GM12891 (cell line): Measurements from ENCODE around the gene NRSN1.
A peak's percentile ranks its signal among the peaks of the same experiment; 100 is the strongest.

Experiments used
- DNase-seq: peaks from one replicate; pipeline ENCODE4 v3.0.0; 2011; ENCODE audit warnings: low spot score; ENCODE audit not compliant: insufficient read length
- FAIRE-seq: peaks from 2 replicates; lab custom pipeline; 2011; peaks lifted over from hg19 to GRCh38; lab: Jason Lieb, UNC
- PAX5 ChIP-seq: IDR thresholded peaks from 2 replicates; pipeline ENCODE4 v1.6.1; 2011; ENCODE audit warnings: low read length, moderate library complexity, mild to moderate bottlenecking; ENCODE audit not compliant: insufficient read depth, severe bottlenecking
- POLR2A ChIP-seq: IDR thresholded peaks from 2 replicates; pipeline ENCODE4 v1.6.1; 2011; ENCODE audit warnings: low read depth, low read length, control low read depth
- POLR2AphosphoS5 ChIP-seq: IDR thresholded peaks from 2 replicates; pipeline ENCODE4 v1.6.1; 2011; ENCODE audit warnings: low read depth, low read length, control low read depth
- POU2F2 ChIP-seq: IDR thresholded peaks from 2 replicates; pipeline ENCODE4 v1.6.1; 2011; ENCODE audit warnings: low read depth, mild to moderate bottlenecking, control low read depth, low read length, moderate library complexity
- SPI1 ChIP-seq: IDR thresholded peaks from 2 replicates; pipeline ENCODE4 v1.6.1; 2011; ENCODE audit warnings: low read depth, low read length, control low read depth
- TAF1 ChIP-seq: IDR thresholded peaks from 2 replicates; pipeline ENCODE4 v1.6.1; 2011; ENCODE audit warnings: low read depth, low read length, control low read depth

Gene NRSN1

DNA sequence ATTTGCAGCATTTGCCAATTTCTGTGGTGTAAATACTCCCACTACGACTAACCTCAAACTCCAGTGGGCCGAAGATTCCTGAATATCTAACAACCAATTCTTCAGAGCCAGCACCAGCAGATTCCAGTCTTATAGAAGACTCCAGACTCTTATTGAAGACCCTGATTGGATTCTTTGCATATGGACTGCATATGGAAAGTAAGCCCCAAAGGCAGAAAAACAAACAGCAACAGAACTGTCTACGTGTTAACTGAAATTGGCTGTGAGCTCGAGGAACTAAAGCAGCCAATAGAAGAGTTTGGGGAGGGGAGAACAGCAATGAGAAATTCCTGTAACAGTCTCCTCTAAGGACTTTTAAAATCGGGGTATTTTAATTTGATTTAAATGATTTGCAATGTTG is 19.7 kb upstream of the NRSN1 start:
- FAIRE-seq: no peak
- no peak for DNase-seq
- TF ChIP-seq TAF1 (no peak), PAX5 (no peak), SPI1 (no peak), POLR2AphosphoS5 (no peak), POU2F2 (no peak), POLR2A (no peak)

- no peak for TF ChIP-seq SPI1
- TF ChIP-seq POLR2AphosphoS5: no peak
- TF ChIP-seq POLR2A: no peak
- no peak for TF ChIP-seq TAF1
- TF ChIP-seq PAX5: no peak
- TF ChIP-seq POU2F2: no peak
- DNase-seq (no peak), FAIRE-seq (no peak)
Observed at GRCh38 chr6:24107294-24107693, 18.7 kb upstream of the NRSN1 start.

DNA sequence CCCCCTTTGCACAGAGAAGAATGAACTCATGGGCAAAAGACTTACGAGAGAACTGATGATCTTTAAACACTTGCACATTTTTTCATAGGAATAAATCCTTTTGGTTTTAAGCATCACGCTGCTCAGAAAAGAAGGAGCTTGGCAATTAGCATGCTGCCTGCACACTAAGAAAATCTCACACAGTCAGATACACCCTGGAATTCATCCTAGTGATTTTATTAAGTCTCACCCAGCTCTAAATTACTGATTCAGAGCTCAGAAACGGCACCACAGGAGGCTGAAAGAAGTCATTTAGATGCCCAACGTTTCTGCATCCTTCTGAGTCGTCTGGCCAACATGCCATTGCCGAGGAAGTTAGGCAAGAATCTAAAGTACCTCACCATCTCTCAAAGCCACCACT is 18.0 kb upstream of the NRSN1 start:
- no peak for DNase-seq
- TF ChIP-seq POU2F2 (no peak), TAF1 (no peak), POLR2A (no peak), POLR2AphosphoS5 (no peak), PAX5 (no peak), SPI1 (no peak)
- no peak for FAIRE-seq

DNA sequence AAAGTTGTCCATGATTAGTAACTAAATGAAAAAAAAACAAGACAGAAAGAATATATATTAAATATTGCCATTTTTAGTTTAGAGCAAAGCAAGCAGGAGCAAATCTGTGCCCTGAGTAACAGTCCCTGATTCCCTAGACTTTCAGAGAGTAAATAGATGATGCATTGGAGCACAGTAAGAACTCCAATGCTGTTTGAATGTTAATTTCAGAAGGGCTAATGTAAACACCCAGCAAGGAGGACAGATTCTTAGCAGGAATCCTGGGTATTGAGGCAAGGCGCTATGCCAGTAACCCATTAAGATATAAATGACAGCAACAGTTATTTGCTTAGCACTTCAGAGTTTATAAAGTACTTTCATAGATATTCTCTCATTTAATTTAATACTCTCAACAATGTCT is 15.6 kb upstream of the NRSN1 start:
- TF ChIP-seq SPI1 (no peak), PAX5 (no peak), POLR2AphosphoS5 (no peak), POLR2A (no peak), POU2F2 (no peak), TAF1 (no peak)
- no peak for FAIRE-seq
- no peak for DNase-seq

GRCh38 chr6:24113891-24114290 is 12.1 kb upstream of the NRSN1 start:
- FAIRE-seq (no peak), DNase-seq (no peak)
- TF ChIP-seq POLR2A: no peak
- TF ChIP-seq PAX5: no peak
- TF ChIP-seq TAF1: no peak
- TF ChIP-seq POU2F2: no peak
- TF ChIP-seq SPI1: no peak
- TF ChIP-seq POLR2AphosphoS5: no peak

DNA sequence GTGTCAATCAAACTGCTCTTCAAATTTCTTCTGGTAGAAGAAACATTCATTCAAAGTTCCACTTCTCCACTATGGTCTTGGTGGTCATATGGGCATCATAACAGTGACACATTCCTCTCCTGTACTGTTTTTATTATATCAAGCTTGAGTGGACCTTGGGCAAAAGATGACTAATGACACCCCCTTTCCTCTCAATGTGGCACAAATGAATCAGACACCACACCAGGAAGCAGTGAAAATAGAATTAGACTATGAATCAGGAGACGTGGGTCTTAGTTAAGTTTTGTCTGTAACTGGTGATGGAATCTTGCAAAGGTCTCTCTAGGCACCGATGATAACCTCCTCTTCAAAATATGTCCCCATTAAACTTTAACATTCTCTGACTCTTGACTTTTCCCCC is 9.0 kb upstream of the NRSN1 start:
- DNase-seq (no peak), FAIRE-seq (no peak)
- no peak for TF ChIP-seq POU2F2
- no peak for TF ChIP-seq POLR2A
- no peak for TF ChIP-seq TAF1
- TF ChIP-seq SPI1: no peak
- no peak for TF ChIP-seq PAX5

DNA sequence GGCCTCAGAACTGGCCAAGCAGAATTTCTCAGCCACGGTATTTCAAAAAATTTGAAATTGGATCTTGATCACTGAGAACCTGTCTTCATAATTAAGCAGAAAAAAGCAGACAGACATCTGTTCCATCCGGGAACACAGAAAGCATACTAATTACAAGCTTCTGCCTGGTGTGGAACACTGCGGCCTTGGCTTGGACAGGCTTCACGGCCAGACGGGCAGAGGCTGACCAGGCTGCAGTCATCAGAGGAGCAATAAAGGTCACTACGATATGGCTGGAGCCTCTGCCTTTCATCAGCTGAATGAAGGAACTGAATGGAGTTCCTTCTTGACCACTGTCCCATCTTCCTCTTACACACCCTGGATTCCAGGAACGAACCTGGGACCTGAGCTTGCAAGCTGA is 3.9 kb upstream of the NRSN1 start:
- DNase-seq (no peak), FAIRE-seq (no peak)
- TF ChIP-seq SPI1 (no peak), POLR2AphosphoS5 (no peak), POLR2A (no peak), POU2F2 (no peak), TAF1 (no peak), PAX5 (no peak)

GRCh38 chr6:24126586-24127192 is 674 bp downstream of the NRSN1 start:
- TF ChIP-seq POLR2AphosphoS5 (no peak), PAX5 (no peak), SPI1 (no peak)
- DNase-seq: peak; percentile 32
- no peak for FAIRE-seq

DNA sequence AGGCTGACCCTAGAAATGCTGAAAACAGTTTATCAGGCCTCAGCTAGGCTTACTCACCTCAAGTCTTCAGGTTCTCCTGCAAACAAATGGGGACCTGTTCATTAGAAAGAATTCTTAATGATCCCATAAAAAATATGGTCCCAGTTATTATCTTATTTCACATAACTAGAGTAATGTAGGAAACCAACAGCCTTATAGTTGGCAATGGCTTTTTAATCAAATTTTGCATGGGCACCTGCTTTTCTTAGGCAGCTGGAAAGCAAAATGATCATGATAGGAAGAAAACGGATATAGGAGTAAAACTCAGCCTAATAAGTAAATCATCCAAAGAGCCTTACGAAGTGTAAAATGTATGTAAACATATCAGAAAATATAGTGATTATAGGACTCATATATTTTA is 1.3 kb downstream of the NRSN1 start:
- no peak for TF ChIP-seq POU2F2
- TF ChIP-seq POLR2AphosphoS5: no peak
- TF ChIP-seq POLR2A: no peak
- no peak for DNase-seq
- no peak for FAIRE-seq

- DNase-seq: no peak
- TF ChIP-seq POLR2A (no peak), POLR2AphosphoS5 (no peak), POU2F2 (no peak), PAX5 (no peak), TAF1 (no peak), SPI1 (no peak)
- FAIRE-seq: no peak
Observed at GRCh38 chr6:24131751-24132150, 5.7 kb downstream of the NRSN1 start.
